Right forelimb (tissue), 1 donor: ENCODE data around the gene TSPAN1.
A peak's percentile ranks its signal among the peaks of the same experiment; 100 is the strongest.

ENCODE experiments used
- DNase-seq: peaks from one replicate; pipeline ENCODE4 v3.0.0-alpha.2; 2018

The TSPAN1 gene, protein sequence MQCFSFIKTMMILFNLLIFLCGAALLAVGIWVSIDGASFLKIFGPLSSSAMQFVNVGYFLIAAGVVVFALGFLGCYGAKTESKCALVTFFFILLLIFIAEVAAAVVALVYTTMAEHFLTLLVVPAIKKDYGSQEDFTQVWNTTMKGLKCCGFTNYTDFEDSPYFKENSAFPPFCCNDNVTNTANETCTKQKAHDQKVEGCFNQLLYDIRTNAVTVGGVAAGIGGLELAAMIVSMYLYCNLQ

DNA sequence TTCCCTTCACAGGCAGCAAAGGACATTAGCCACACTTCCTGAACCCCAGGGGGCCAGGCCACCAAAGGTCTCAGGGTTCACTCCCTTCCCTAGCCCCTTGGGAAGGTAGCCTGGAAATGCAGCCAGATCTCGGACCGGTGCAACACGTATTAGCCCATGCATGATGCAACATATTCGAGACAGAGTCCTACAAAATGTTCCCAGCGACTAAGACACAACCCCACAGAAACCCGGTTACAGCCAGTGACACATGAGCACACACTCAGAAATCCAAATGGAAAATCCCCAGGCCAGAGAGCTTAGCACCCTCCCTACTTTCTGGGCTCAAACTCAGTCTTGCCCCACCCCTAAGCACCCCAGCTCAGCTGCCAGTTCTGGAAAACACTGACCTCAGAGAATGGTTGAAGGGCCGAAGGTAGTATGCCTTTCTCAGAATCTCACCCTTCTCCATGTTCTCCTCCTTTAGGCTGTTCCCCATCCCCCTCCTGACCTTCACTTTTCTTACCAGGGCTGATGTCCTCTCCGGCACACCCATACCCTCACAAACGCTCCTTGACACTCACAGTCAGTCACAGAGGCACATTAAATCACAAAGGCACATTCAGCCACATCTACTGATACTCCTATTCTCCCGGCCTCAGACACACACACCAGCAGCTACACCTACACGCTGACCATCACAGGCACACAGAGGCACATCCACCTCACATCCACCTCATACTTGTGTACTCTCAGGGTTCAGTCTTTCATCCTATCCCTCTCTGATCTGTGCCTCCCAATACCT lies at the start of gene TSPAN1:
TSS of gene TSPAN1 (plus strand) at position 640 of the 784 bp plus-strand sequence. CDS start 6,021 bp downstream, outside the sequence.
- DNase-seq: no peak

DNA sequence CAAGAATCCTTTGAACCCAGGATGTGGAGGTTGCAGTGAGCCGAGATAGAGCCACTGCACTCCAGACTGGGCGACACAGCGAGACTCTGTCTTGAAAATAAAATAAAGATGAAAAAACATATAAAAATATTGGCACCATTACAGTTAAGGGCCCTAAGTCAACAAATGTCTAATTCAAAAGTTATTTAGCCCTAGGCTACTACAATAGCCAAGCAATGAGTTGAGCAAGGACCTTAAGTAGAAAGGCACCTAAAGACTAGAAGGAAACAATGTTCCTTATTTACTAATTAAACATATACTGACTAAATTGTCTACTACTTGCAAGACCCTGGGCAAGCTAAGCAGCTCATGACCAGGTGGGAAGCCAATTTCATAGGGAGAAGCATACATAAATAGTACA lies 46.5 kb upstream of the TSPAN1 start:
- DNase-seq: no peak

- DNase-seq: no peak
Measured at GRCh38 chr1:46130121-46130520, 44.8 kb upstream of the TSPAN1 start.

- no peak for DNase-seq
Measured at GRCh38 chr1:46130606-46131005, 44.3 kb upstream of the TSPAN1 start.

- no peak for DNase-seq
Measured at GRCh38 chr1:46131093-46131492, 43.8 kb upstream of the TSPAN1 start.

- DNase-seq: peak; percentile 60
Measured at GRCh38 chr1:46131712-46132528, 43.0 kb upstream of the TSPAN1 start.

GRCh38 chr1:46132529-46133180 lies 42.2 kb upstream of the TSPAN1 start, which contains the start of gene PIK3R3:
PIK3R3 (minus strand) TSS chr1:46132629; CDS start chr1:46131952, 677 bp downstream.
- DNase-seq: peak; percentile 99

- DNase-seq: no peak
Measured at GRCh38 chr1:46133181-46133658, 41.7 kb upstream of the TSPAN1 start.

GRCh38 chr1:46133781-46134350 lies 41.0 kb upstream of the TSPAN1 start:
- no peak for DNase-seq

GRCh38 chr1:46134660-46135331 lies 40.1 kb upstream of the TSPAN1 start:
- no peak for DNase-seq

DNA sequence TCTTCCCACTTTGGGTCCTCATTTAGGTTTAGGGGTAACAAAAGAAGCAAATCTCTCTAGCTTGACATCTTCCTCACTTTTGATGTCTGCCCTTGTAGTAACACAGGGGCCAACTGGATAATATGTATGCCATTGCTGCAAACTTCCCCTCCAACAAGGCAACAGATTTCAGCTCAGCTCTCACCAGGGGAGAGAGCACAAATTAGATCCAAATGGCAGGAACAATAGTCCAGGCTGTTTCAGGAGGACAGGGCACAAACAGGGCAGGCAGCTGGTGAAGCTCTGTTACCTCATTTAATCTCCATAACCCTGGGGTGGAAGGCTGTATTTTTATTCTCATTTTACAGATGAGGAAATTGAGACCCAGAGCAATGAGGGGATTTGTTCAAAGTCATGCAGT lies 38.2 kb upstream of the TSPAN1 start:
- no peak for DNase-seq

DNA sequence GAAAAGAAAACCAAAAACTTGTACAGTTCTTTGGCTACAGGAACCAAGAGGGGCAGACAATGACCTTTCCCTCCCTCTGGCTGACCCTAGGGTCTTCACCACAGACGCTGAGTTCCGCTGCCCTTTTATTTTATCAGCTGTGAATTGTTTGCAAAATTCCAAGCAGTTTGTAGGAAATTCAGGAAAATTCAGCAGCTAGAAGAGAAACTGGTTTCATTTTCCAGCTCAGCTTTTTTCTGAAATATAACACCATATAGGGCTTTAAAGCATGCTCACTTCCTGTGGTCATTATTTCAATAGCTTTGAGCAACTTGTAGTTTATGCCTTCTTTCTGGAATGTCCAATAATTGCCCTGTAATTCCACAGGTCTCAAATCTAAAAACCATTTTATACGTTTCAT lies 37.0 kb upstream of the TSPAN1 start:
- DNase-seq: no peak

GRCh38 chr1:46148318-46148717 lies 26.6 kb upstream of the TSPAN1 start:
- no peak for DNase-seq

DNA sequence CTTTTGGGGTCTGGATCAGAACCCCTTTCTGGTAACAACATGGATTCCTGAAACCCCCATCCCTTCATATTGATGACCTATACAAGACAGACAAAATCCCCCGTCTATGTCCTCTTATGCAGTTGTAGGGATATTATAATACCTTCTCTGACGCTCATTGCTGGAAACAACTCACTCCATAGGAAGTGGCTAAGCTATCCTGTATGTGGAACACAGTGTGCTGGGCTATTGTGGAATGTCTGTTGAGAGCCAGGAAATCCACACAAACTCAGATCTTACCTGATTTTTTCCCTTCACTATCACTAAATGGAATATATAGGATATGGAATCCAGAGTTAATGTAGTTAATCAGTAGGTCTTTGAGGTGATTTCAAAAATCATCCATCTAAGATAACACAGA lies 24.8 kb upstream of the TSPAN1 start:
- no peak for DNase-seq

DNA sequence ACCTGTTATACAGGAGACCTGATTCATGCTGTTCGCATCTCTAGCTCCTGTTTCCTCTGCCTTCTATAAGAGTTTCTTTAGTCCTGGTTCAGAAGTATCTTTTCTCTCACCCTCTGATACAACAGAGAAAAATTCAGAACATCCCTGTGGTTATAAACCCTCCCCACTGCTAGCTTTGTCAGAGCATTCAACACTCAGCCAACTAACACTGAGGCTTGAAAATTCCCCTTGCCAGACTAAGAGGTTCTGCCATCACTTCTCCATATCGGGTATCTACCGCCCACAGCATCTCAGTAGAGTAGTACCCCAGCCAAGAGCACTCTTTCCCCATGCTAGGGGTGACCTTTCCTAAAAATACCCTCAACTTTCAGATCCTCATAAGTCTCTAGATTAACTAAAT lies 22.9 kb upstream of the TSPAN1 start:
- no peak for DNase-seq

GRCh38 chr1:46153228-46153627 lies 21.7 kb upstream of the TSPAN1 start:
- DNase-seq: no peak

DNA sequence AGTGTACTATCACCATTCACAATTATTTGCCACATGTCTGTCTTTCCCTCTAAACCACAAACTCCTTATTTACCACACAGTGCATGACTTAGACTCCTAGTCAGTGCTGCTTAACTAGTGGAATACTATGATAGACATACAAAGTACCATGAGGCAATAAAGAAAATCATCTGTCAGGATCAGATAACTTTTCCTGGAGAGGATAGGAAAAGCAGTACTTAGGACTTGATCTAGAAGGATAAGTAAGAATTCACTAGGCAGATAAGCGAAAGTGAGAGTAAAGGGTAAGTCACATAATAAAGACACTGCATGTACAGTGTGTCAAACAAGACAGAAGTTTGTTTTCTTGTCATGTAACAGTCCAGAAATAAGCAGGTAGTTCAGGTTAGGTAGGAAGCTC lies 21.2 kb upstream of the TSPAN1 start:
- no peak for DNase-seq

- no peak for DNase-seq
Measured at GRCh38 chr1:46157916-46158311, 17.0 kb upstream of the TSPAN1 start.

GRCh38 chr1:46158312-46159281 lies 16.3 kb upstream of the TSPAN1 start:
- DNase-seq: no peak

DNA sequence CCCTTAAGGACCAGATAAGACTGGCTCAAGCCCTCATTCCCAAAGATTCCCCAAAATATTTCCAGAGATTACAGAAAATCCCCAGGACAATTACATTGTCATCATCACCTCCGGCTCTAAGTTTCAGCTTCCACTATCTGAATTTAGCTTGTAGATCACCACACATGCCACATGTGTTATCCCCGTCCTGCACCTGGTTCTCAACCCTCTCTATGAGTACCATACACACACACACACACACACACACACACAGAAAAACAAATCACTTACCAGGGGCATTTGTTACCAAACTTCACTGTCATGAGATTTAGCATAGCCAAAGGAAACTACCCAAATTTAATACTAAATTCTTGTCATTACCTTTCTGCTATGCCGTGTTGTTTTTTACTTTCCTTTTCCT lies 15.4 kb upstream of the TSPAN1 start:
- no peak for DNase-seq

DNA sequence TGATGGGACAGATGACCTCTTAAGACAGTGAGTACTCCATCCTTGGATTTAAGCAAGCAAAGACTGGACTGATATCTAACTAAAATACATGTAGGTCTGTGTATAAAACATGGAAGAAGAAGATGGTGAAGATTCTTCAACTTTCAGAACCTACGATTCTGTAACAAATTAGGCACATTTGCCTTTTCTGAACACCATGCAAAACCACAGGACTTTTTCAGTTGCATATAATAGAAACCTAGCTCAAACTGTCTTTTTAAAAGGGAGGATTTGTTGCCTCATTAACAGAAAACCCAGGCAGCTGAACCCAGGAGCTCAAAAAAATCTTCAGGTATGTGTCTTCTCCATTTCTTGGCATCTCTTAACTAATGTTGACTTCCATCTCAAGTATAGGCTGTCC lies 14.7 kb upstream of the TSPAN1 start:
- DNase-seq: no peak
